DOHH2 (cell line): Measurements from ENCODE around the gene INSR.

Experiments
- H3F3A ChIP-seq: fragments of 200-600 bp; sonication (generic), shearing (Covaris generic); 2 replicates; pipeline ENCODE4 v1.6.0; 2016; ENCODE audit warnings: antibody characterized with exemption, mild to moderate bottlenecking; ENCODE audit not compliant: control insufficient read depth, insufficient read depth
- H3K27ac ChIP-seq: fragments of 200-600 bp; sonication (generic); 2 replicates; pipeline ENCODE4 v1.5.1; 2014; ENCODE audit warnings: low read depth, mild to moderate bottlenecking, low read length, moderate library complexity
- H3K27me3 ChIP-seq: fragments of 200-600 bp; sonication (generic); 2 replicates; pipeline ENCODE4 v1.6.1; 2014; ENCODE audit warnings: mild to moderate bottlenecking, low read length, mixed read lengths; ENCODE audit not compliant: control insufficient read depth
- H3K36me3 ChIP-seq: fragments of 200-600 bp; sonication (generic); 2 replicates; pipeline ENCODE4 v1.6.1; 2014; ENCODE audit warnings: mild to moderate bottlenecking, low read length, moderate library complexity, mixed read lengths; ENCODE audit not compliant: control insufficient read depth
- H3K4me1 ChIP-seq: fragments of 200-600 bp; sonication (generic); 2 replicates; pipeline ENCODE4 v1.6.1; 2014; ENCODE audit warnings: mild to moderate bottlenecking, low read length, mixed read lengths; ENCODE audit not compliant: control insufficient read depth
- H3K4me2 ChIP-seq: fragments of 200-600 bp; sonication (generic); 2 replicates; pipeline ENCODE4 v1.6.0; 2014; ENCODE audit warnings: mild to moderate bottlenecking, low read length, moderate library complexity
- H3K4me3 ChIP-seq: fragments of 200-600 bp; sonication (generic); 2 replicates; pipeline ENCODE4 v1.5.1; 2014; ENCODE audit warnings: mild to moderate bottlenecking, low read length, mixed read lengths
- H3K79me2 ChIP-seq: fragments of 200-600 bp; sonication (generic); 2 replicates; pipeline ENCODE4 v1.6.1; 2014; ENCODE audit warnings: mild to moderate bottlenecking, low read length, mixed read lengths; ENCODE audit not compliant: control insufficient read depth
- H3K9me2 ChIP-seq: fragments of 200-600 bp; sonication (generic); replicated peaks from 2 replicates; pipeline ENCODE4 v1.6.1; 2014; ENCODE audit warnings: mild to moderate bottlenecking, low read length, mixed read lengths; ENCODE audit not compliant: control insufficient read depth
- H3K9me3 ChIP-seq: fragments of 200-600 bp; sonication (generic); 2 replicates; pipeline ENCODE4 v1.6.1; 2014; ENCODE audit warnings: antibody characterized with exemption, low read length, mixed read lengths; ENCODE audit not compliant: control insufficient read depth, insufficient read depth
- H4K20me1 ChIP-seq: fragments of 200-600 bp; sonication (generic); 2 replicates; pipeline ENCODE4 v1.6.0; 2014; ENCODE audit warnings: low read depth, mild to moderate bottlenecking, antibody characterized with exemption, low read length, moderate library complexity; ENCODE audit not compliant: control insufficient read depth, insufficient read depth
- EZH2phosphoT487 ChIP-seq: fragments of 200-600 bp; sonication (generic); IDR thresholded peaks from 2 replicates; pipeline ENCODE4 v1.6.1; 2017; ENCODE audit warnings: borderline replicate concordance, mild to moderate bottlenecking, antibody characterized with exemption, low read length, moderate library complexity, mixed read lengths
- TF ChIP-seq, protein P1 (sequence below): fragments of 200-600 bp; sonication (generic); IDR thresholded peaks from one replicate; pipeline ENCODE4 v1.5.1; 2014; ENCODE audit warnings: antibody characterized with exemption, mild to moderate bottlenecking, low read depth, low read length; ENCODE audit not compliant: poor library complexity, severe bottlenecking

Gene INSR

DNA sequence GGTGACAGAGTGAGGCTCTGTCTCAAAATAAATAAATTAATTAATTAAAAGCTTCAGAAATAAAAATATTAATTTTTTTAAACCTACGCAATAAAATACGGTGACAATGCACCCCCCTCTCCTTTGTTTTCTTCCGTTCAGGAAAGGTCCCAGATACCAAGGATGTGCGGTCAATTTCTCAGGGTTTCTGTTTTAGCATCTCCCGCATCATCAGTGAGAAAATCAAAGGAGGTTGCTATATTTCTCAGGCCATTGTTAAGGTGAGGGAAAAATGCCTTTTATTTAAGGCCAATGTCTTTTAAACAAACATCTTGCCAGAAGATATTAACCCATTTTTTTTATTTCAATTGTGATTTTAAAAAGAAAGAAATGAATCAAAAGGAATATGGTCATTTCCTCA, 111.7 kb downstream of the INSR start:
- no peaks in the 10 kb centered on the region for H3K27me3 ChIP-seq
- H3K27ac ChIP-seq, result peak overlapping the region; percentile 80
- H3K79me2 ChIP-seq, result no peaks in the 10 kb centered on the region
- H3K36me3 ChIP-seq, result no peaks in the 10 kb centered on the region
- peak overlapping the region; percentile 55 for H3K4me3 ChIP-seq
- TF ChIP-seq, protein P1, sequence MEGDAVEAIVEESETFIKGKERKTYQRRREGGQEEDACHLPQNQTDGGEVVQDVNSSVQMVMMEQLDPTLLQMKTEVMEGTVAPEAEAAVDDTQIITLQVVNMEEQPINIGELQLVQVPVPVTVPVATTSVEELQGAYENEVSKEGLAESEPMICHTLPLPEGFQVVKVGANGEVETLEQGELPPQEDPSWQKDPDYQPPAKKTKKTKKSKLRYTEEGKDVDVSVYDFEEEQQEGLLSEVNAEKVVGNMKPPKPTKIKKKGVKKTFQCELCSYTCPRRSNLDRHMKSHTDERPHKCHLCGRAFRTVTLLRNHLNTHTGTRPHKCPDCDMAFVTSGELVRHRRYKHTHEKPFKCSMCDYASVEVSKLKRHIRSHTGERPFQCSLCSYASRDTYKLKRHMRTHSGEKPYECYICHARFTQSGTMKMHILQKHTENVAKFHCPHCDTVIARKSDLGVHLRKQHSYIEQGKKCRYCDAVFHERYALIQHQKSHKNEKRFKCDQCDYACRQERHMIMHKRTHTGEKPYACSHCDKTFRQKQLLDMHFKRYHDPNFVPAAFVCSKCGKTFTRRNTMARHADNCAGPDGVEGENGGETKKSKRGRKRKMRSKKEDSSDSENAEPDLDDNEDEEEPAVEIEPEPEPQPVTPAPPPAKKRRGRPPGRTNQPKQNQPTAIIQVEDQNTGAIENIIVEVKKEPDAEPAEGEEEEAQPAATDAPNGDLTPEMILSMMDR, result no peak
- TF ChIP-seq EZH2phosphoT487, result no peak
- H4K20me1 ChIP-seq, result no peaks in the 10 kb centered on the region
- peaks cover 30% of the 10 kb centered on the region for H3K4me1 ChIP-seq
- peaks cover 7% of the 10 kb centered on the region; the same call in 1 of the 2 replicates for H3F3A ChIP-seq
- no peaks in the 10 kb centered on the region for H3K9me2 ChIP-seq
- H3K4me2 ChIP-seq, result peak overlapping the region; percentile 76
- no peaks in the 10 kb centered on the region for H3K9me3 ChIP-seq

DNA sequence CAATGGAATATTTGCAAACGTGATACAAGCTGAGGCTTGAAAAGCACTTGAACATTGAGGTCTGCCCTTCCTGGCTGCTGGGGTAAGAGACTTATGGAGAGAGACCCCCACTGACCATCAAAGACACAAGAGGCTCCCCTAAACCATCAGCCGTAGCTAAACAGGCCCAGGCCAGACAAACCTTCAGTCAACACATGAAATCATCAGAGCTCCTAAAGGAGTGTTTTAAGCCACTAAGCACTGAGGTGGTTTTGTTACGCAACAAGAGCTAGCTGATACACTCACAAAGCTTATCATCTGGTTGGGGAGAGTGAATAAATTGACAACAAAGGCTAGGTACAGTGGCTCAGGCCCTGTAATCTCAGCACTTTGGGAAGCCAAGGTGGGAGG, 114.3 kb downstream of the INSR start:
- Histone ChIP-seq H3K4me1 (peaks cover 30% of the 10 kb centered on the region), H3K36me3 (no peaks in the 10 kb centered on the region), H3K27ac (no peak overlapping the region), H4K20me1 (no peaks in the 10 kb centered on the region), H3F3A (peaks cover 7% of the 10 kb centered on the region; the same call in 1 of the 2 replicates), H3K79me2 (no peaks in the 10 kb centered on the region), H3K9me2 (no peaks in the 10 kb centered on the region), H3K9me3 (no peaks in the 10 kb centered on the region), H3K27me3 (no peaks in the 10 kb centered on the region), H3K4me2 (no peak overlapping the region), H3K4me3 (no peak overlapping the region)
- no peak for TF ChIP-seq EZH2phosphoT487
- TF ChIP-seq, protein P1, result no peak

DNA sequence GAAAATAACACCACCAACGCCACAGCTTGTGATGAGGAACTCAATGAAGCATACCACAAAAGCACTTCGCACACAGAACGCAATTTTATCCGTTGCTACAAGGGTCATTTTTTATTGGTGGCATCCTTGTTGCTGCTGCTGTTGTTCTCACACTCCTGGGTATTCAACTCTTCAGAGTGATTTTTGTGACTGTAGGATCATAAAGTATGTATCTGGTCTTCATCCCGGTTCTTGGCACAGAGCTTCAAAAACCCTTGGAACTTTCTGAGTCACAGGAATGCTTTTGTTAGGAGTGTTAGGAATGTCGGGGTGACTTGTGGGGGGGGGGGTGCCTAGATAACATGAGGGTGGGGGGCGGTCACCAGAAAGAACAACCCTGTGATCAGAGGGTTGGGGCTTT, 116.3 kb downstream of the INSR start:
- H3K27ac ChIP-seq, result no peak overlapping the region
- no peaks in the 10 kb centered on the region for H3K9me2 ChIP-seq
- H3K27me3 ChIP-seq, result no peaks in the 10 kb centered on the region
- peaks cover 17% of the 10 kb centered on the region for H3K4me1 ChIP-seq
- TF ChIP-seq, protein P1, result no peak
- no peak for TF ChIP-seq EZH2phosphoT487
- no peaks in the 10 kb centered on the region for H3K36me3 ChIP-seq
- no peak overlapping the region for H3K4me3 ChIP-seq
- peaks cover 5% of the 10 kb centered on the region; the same call in 1 of the 2 replicates for H3F3A ChIP-seq
- no peaks in the 10 kb centered on the region for H3K9me3 ChIP-seq
- no peak overlapping the region for H3K4me2 ChIP-seq
- H3K79me2 ChIP-seq, result no peaks in the 10 kb centered on the region
- H4K20me1 ChIP-seq, result no peaks in the 10 kb centered on the region
